ENCODE results near the gene GALNT2.

- TF ChIP-seq, protein P1, sequence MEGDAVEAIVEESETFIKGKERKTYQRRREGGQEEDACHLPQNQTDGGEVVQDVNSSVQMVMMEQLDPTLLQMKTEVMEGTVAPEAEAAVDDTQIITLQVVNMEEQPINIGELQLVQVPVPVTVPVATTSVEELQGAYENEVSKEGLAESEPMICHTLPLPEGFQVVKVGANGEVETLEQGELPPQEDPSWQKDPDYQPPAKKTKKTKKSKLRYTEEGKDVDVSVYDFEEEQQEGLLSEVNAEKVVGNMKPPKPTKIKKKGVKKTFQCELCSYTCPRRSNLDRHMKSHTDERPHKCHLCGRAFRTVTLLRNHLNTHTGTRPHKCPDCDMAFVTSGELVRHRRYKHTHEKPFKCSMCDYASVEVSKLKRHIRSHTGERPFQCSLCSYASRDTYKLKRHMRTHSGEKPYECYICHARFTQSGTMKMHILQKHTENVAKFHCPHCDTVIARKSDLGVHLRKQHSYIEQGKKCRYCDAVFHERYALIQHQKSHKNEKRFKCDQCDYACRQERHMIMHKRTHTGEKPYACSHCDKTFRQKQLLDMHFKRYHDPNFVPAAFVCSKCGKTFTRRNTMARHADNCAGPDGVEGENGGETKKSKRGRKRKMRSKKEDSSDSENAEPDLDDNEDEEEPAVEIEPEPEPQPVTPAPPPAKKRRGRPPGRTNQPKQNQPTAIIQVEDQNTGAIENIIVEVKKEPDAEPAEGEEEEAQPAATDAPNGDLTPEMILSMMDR (IDR thresholded peaks at IDR 0.05; ENCODE audit: insufficient read depth, low read length) = no peak
- TF ChIP-seq GABPA (IDR thresholded peaks at IDR 0.05; ENCODE audit: low read depth) (no peak), POLR2AphosphoS5 (IDR thresholded peaks at IDR 0.05; ENCODE audit: low read depth) (no peak)
- TF ChIP-seq, protein P2, sequence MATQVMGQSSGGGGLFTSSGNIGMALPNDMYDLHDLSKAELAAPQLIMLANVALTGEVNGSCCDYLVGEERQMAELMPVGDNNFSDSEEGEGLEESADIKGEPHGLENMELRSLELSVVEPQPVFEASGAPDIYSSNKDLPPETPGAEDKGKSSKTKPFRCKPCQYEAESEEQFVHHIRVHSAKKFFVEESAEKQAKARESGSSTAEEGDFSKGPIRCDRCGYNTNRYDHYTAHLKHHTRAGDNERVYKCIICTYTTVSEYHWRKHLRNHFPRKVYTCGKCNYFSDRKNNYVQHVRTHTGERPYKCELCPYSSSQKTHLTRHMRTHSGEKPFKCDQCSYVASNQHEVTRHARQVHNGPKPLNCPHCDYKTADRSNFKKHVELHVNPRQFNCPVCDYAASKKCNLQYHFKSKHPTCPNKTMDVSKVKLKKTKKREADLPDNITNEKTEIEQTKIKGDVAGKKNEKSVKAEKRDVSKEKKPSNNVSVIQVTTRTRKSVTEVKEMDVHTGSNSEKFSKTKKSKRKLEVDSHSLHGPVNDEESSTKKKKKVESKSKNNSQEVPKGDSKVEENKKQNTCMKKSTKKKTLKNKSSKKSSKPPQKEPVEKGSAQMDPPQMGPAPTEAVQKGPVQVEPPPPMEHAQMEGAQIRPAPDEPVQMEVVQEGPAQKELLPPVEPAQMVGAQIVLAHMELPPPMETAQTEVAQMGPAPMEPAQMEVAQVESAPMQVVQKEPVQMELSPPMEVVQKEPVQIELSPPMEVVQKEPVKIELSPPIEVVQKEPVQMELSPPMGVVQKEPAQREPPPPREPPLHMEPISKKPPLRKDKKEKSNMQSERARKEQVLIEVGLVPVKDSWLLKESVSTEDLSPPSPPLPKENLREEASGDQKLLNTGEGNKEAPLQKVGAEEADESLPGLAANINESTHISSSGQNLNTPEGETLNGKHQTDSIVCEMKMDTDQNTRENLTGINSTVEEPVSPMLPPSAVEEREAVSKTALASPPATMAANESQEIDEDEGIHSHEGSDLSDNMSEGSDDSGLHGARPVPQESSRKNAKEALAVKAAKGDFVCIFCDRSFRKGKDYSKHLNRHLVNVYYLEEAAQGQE (IDR thresholded peaks at IDR 0.05; ENCODE audit: insufficient replicate concordance, low read depth) = no peak
These were observed 236.0 kb downstream of the GALNT2 start for GRCh38 chr1:230303069-230303468.
